Gastrocnemius medialis (tissue), 4 donors: ENCODE measurements around the gene PNPLA3.
A peak's percentile ranks its signal among the peaks of the same experiment; 100 is the strongest.

Experiments
- POLR2A ChIP-seq, 2 donors: fragments of 450-650 bp; IDR thresholded peaks; one replicate each; pipeline ENCODE4 v1.6.1; 2017; ENCODE audit warnings: antibody characterized with exemption in 2 of 2, mild to moderate bottlenecking in 2 of 2, moderate library complexity in 2 of 2
- TF ChIP-seq, protein P1 (sequence below), 5 experiments: fragments of 450-650 bp in 3 of 5; fragments of 200-600 bp in 2 of 5; sonication (generic) in 2 of 5; IDR thresholded peaks in 4 of 5; conservative IDR thresholded peaks in 1 of 5; 1 replicate in 4 of 5; 2 replicates in 1 of 5; pipeline ENCODE4 v1.5.1; 2016 to 2019; ENCODE audit warnings: antibody characterized with exemption in 5 of 5, mild to moderate bottlenecking in 3 of 5, moderate library complexity in 3 of 5

- TF ChIP-seq, protein P1, sequence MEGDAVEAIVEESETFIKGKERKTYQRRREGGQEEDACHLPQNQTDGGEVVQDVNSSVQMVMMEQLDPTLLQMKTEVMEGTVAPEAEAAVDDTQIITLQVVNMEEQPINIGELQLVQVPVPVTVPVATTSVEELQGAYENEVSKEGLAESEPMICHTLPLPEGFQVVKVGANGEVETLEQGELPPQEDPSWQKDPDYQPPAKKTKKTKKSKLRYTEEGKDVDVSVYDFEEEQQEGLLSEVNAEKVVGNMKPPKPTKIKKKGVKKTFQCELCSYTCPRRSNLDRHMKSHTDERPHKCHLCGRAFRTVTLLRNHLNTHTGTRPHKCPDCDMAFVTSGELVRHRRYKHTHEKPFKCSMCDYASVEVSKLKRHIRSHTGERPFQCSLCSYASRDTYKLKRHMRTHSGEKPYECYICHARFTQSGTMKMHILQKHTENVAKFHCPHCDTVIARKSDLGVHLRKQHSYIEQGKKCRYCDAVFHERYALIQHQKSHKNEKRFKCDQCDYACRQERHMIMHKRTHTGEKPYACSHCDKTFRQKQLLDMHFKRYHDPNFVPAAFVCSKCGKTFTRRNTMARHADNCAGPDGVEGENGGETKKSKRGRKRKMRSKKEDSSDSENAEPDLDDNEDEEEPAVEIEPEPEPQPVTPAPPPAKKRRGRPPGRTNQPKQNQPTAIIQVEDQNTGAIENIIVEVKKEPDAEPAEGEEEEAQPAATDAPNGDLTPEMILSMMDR (IDR thresholded peaks at IDR 0.05 in 4 of 5, conservative IDR thresholded peaks at IDR 0.05 in 1 of 5), result peak in 1 of 5 experiments; percentile 15
- TF ChIP-seq POLR2A (IDR thresholded peaks at IDR 0.05), result no peak
Observed at GRCh38 chr22:43922123-43922522, 1.5 kb upstream of the PNPLA3 start.
